Dermis blood vessel endothelial cell (primary cell): ENCODE measurements around the gene HOXD9. TPM values are rescaled to one million over a fixed set of nuclear protein-coding genes. Genes with fewer than 3 reads are reported as not detected.

ENCODE experiments used
- DNase-seq: peaks from one replicate; pipeline ENCODE4 v3.0.0; 2010
- total RNA-seq: library from RNA; depleted of rRNA; stranded (reverse); fragments of >200 nt; gene quantifications from 2 replicates; pipeline ENCODE4 v1.2.3, GENCODE V29; 2014

HOXD9 gene
- total RNA-seq, 1 donor from 2014 or later = 24.5 TPM

DNA sequence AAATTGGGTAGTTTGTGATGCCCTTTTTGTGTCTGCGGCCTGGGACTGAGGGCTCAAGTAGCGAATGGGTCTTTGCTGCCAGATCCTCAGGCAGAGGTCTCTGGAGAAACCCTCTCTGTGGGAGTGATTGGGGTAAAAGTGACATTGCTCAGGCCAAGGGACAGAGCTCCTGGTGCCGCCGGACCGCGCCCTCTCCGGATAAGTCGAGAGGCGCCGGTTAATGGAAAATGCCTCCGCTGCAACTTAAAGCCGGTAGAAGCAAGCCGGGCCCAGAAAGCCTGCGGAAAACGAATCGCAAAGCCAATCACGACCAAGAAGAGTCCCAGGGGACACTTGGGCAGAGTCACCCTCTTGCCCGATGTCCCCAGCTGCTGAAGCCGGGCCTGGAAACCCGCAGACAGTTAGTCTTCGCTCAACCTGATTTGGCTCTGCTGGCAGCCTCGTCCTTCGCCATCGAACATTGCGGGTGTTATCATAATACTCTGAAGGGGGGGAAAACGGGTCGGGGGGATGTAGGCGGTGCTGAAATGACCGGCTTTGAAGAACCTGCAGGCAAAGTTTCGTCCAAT lies 23.3 kb upstream of the HOXD9 start:
- no peak for DNase-seq

DNA sequence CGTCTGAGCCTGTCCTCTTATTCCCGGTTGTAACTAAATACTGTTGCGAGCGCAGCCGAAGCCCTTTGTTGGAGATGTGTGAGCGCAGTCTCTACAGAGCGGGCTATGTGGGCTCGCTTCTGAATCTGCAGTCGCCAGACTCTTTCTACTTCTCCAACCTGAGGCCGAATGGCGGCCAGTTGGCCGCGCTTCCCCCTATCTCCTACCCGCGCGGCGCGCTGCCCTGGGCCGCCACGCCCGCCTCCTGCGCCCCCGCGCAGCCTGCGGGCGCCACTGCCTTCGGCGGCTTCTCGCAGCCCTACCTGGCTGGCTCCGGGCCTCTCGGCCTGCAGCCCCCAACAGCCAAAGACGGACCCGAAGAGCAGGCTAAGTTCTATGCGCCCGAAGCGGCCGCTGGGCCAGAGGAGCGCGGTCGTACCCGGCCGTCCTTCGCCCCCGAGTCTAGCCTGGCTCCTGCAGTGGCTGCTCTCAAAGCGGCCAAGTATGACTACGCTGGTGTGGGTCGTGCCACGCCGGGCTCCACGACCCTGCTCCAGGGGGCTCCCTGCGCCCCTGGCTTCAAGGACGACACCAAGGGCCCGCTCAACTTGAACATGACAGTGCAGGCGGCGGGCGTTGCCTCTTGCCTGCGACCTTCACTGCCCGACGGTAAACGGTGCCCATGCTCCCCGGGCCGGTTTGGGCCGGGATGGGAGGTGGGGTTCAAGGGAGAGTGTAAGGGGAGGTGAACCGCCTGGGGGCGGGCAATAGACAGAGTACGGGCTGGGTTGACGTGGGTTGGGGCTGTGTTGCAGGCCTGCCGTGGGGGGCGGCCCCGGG lies 22.6 kb upstream of the HOXD9 start, which contains the start of gene HOXD12:
Gene HOXD12 (plus strand): TSS at position 68 of the 819 bp plus-strand sequence. CDS start 7 bp downstream, at position 75.
- DNase-seq = no peak

DNA sequence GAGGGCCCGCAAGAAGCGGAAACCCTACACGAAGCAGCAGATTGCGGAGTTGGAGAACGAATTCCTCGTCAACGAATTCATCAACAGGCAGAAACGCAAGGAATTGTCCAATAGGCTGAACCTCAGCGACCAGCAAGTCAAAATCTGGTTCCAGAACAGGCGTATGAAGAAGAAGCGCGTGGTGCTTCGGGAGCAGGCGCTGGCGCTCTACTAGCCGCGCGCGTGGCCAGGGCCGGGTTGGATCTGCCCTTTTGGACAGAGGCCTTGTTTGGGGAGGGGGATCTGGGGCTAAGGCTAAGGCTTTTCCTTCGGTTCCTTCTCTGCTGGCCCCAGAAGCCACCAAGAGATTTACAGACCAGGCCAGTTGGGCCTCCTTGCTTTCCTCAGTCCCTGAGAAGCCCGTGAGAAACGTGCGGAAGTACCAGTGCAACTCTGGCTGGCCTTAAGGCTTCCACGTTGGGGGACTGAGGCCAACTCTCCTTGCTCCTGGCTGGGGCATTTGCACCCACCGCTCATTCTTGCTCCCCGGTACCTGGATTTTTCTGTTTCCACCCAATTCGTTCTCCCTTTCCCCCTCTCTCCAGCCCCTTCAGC lies 21.9 kb upstream of the HOXD9 start:
- DNase-seq = no peak

DNA sequence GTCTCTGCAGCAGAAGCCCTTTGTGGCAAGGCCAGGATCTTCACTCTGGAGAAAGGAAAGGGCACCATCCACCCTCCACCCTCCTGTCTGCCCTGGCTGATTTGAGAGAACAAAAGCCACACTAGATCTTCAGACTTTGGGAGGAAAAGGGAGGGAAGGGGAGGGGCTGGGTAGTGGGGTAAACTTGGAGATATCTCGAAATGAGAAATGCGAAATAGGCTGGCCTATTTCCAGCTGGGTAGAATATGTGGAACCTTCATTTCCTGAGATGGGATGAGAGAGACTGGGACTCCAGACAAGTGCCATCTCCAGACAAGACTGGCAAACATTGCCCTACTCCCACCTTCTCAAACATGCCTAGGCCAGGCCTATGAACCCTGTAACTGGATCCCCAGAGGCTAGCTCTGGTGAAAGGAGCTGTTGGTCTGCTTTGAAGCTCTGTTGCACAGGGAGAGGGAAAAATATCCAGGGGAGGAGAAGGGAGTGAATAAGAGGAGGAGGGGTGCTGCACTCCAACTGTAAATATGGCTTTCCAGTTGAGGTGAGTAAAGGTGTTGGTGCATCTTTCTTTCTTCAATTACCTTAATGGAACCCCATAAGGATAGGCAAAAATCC lies 21.2 kb upstream of the HOXD9 start:
- no peak for DNase-seq

DNA sequence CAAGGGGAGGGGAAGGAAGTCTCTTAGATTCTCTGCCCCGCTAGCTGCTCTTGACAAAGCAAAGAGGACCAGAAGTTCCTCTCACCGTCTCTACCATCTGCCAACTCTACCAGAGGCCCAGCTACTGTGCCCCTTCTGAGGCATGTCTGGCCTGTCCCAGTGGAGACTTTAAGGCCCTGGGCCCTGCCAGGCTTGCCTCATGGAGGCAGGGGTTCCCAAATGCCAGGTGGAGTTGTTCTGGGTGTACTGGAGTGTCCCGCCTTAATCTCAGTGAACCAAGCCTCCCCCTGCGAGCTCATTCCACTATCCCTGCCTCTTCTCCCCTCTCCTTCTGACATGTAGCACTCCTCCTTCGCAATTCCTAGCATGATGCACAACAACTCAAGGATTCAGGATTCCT lies 20.7 kb upstream of the HOXD9 start:
- no peak for DNase-seq

DNA sequence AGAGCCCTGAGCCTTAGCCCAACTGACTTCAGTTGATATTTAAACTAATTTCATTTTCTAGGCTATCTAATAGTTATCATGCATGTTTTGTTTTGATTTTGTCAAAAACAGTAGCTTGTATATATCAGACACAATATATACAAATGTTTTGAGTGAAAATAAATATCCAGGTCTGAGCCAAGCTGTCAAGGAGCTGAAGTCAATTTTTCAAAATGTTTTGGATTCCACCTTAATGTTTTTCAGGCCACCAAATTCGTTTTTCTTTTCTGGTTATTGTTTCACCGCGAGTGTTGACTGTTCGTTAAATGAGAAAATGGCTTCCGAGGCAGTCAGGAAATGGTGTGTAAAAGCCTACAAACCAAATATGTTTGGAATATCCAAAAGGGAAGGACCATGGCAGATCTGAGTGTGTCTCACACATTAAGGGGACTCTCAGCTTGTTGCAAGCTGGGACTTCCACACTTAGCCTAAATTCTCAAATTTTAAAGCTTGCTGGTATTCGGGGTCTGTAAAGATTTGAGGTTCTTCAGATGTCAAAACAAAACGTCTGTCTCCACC lies 20.1 kb upstream of the HOXD9 start:
- DNase-seq = no peak

DNA sequence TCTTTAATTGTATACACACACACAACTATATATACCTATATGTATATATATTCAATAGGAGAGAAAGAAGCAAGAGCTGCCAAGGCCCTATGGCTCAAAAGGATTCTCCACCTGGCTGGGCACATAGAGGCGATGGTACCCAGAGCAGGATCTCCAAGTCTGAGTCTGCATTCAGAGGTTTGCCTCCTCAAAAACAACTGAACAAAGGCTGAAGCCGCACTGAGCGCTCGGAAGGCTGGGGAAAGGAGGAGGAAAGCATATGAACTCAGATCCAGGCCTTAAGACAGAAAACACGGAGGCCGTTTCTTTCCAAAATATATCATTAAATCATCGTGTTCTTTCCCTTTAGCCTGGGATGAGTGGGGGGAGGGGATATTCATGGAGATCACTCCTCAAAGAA lies 19.3 kb upstream of the HOXD9 start:
- DNase-seq = no peak

DNA sequence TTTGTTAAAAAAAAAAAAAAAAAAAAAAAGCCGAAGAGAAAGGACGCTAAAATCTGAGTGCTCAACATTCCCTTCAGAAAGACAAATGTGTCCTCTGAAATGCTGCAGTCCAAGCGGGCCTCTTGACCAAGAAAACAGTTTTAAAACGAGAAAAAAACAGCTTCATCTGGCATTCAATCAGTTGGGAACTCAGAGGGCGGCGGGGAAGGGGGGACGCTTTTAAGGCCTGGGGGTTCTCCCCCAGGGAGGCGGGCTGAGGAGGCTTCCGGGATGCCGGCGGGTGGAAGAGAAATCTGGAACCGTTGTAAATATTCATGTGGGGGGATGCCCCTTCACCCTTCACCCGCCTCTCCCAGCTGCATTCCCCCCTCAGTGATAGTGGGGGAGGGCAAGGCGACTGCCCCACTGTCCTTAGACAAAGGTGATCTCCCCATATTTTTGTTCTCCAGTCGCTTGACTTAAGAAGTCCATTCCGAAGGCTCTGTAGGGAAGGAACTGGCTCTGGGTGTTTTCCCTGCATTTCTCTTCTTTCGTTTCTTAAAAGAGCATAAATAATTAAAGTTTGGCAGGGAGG lies 18.7 kb upstream of the HOXD9 start:
- no peak for DNase-seq

DNA sequence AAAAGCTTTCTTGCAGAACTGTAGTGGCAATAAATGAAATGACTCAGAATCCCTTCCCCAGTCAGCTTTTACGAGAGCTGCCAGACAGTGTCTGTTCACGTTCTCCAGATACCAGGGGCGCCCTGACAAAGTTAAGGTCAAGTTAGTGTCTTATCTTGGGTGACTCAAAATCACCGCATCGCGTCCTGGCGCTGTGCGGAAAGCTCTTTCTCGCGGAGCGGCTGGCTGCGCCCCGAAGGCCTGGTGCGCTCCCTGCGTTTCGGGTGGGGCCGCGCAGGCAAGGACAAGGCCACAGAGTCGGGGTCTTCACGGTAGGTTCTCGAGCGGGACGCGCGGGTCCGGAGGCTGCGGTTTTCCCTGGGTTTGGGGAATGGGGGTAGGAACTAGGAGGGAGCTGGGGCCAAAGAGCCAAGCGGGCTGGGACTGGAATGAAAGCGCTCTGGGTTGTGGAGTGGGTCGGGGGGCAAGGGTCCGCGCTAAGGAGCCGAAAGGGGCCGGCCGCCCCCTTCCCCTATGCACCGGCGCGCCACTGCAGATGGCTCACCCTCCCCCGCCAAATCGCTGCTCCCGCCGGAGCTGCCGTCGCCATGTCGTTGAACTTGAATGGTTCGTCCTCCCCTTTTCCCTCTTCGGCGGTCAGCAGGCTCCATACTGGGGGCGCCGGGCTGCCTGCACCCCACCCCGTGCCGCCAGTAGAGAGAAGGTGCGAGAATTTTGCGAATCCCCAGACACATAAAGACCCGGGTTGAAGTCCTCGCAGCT lies 18.0 kb upstream of the HOXD9 start:
- DNase-seq = no peak

DNA sequence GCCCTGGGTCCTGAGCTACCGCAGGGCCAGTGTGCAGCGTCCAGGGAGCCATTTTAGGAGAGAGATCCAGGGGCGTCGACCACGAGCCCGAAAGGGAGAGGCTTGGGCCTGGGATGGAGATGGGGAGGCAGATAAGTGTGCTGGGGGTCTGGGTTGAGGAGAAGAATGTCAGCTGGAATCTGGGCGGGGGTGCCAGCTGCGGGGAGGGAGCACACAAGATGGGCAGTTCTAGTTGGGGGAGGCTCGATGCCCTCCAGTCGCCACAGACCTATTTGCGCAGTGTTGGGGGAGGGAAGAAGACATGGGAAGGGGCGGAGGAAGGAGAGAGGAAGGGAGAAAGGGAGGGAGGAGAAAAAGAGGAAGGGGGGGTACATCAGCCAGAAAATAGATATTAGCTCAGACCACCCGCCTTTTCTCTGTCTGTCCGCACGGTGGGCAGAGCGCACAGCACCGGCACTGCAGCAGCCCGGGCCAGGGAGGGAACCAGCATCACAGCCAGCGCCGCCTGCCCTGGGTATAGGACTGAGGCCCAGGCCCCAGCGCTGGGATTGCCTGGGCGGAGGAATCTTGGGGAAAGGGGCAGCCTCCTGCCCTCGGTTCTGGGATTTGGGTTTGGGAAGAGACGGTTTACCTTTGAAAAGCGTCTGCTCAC lies 17.3 kb upstream of the HOXD9 start:
- DNase-seq = no peak

DNA sequence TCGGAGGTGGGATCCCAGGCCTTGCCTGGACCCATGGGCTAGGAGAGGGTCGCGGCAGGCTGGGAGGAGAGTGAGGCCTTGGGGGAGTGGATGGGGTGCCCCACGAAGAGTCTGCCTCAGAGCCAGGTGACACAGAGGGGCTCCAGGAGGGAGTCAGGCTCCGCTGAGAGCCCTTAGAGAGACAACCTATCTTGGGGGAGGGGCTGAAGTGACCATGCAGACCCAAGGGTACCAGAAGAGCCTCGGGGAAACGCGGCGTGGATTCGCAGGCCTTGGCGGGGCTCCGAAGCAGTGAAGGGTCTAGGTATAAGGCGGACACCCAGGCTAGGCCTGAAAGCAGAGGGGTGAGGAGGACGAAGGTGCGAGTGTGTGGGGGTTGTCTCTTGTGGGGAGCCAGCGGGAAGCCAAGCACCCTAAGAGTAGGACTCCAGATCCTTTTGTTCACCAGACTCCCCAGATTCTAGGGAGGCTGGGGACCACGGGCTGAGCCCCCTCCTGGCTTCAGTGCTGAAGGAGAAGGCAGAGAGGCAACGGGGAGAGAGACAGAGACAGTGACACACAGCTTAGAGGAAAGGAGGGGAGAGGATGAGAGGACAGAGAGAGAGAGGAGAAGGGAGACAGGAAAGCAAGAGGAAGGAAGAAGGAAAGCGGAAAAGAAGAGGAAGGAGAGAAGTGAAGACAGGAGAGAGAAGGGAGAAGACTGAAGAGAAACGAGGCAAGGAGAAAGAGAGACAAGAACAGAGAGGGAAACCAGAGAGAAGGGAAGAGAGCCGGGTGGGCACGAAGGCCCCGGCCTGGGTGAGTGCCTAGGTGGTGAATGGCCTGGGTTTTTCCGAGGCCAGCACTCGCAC lies 16.6 kb upstream of the HOXD9 start:
- DNase-seq = no peak

DNA sequence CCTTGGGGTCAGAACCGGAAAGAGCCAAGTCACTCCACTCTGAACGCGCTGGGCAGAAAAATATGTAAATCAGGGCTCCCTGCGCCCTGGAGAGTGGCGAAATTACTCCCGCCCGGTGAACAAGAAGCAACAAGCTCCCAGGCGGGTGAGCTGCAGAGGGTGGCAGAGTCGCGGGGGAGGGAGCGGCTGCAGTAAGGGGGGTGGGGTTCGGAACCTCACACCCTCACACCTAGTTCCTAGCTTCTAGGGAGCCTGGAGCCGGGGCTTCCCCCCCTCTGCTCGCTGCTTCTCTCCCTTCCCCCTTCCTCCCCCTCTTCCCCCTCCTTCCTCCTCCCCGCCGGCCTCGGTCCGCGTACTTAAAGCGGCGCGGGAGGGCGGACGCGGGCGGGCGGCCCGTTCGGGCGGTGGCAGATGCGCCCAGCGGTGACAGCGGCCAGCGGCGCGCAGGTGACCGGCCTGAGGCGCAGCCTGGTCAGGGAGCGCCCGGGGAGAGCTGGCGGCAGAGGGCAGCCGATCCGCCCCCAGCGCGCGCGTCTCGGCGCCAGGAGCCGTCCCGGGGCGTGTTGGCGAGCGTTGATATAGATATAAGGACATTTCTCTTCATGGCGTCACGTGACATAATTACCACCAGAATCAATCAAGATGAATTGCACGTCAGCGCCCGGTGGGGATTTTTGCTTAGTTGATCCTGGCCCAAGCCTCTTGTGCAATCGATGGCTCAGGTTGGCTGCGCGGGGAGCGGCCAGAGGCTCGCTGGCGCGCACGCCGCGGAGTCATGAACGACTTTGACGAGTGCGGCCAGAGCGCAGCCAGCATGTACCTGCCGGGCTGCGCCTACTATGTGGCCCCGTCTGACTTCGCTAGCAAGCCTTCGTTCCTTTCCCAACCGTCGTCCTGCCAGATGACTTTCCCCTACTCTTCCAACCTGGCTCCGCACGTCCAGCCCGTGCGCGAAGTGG lies 15.7 kb upstream of the HOXD9 start, which contains the start of gene HOXD11:
Gene HOXD11 (plus strand): TSS at position 700 of the 959 bp plus-strand sequence. CDS start 76 bp downstream, at position 776.
- peak; percentile 57 for DNase-seq

DNA sequence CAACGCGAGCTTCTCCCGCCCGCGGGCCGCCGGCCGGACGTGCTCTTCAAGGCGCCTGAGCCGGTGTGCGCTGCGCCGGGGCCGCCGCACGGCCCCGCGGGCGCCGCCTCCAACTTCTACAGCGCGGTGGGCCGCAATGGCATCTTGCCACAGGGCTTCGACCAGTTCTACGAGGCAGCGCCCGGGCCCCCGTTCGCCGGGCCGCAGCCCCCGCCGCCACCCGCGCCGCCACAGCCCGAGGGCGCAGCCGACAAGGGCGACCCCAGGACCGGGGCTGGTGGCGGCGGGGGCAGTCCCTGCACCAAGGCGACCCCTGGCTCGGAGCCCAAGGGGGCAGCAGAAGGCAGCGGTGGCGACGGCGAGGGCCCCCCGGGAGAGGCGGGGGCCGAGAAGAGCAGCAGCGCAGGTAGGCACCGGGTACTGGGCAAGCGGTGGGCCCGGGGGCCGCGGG lies 14.8 kb upstream of the HOXD9 start:
- peak; percentile 40 for DNase-seq

DNA sequence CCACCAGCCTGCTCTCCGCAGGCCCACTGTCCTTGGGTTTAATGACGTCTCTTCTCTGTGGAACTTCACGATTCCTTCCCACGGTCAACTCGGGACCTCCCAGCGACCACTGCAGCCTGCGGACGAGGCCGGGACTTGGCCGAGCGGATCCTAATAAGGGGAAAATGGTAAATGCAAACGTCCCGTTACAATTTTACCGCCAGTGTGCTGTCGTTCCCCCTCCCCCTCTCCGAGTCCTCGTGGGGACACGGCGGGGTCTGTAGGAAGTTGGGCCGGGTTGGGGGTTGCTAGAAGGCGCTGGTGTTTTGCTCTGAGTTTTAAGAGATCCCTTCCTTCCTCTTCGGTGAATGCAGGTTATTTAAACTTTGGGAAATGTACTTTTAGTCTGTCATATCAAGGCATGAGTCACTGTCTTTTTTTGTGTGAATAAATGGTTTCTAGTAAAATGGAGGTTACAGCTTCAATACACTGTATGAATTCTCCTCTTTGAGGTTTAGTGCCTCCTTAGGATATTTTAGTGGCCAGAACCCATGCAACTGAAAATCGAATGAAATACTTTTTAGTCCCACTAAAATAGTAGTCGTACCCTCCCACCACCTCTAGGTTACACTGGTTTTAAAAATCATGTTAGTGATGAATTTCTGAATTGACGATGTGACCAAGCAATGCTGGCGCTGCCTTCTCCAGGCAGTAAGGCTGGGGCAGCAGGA lies 13.2 kb upstream of the HOXD9 start:
- no peak for DNase-seq

DNA sequence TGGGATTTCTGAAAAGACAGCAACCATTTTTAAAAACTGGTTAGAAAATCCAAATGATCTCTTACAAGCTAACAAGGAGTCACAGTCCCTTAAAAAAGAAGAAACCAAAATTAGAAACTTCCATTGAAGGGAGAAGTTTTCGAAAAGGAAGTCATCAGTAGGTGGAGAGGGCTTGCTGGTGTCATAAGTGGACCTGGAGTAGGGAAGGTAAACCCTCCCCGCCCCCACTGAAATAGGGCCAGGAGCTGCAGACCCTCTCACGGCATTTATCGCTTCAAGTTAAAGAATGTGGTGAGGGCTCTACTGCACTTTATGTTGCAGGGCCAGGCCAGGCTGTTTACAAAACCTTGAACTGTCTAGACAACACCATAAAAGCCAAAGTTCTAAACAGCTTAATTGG lies 12.6 kb upstream of the HOXD9 start:
- no peak for DNase-seq

DNA sequence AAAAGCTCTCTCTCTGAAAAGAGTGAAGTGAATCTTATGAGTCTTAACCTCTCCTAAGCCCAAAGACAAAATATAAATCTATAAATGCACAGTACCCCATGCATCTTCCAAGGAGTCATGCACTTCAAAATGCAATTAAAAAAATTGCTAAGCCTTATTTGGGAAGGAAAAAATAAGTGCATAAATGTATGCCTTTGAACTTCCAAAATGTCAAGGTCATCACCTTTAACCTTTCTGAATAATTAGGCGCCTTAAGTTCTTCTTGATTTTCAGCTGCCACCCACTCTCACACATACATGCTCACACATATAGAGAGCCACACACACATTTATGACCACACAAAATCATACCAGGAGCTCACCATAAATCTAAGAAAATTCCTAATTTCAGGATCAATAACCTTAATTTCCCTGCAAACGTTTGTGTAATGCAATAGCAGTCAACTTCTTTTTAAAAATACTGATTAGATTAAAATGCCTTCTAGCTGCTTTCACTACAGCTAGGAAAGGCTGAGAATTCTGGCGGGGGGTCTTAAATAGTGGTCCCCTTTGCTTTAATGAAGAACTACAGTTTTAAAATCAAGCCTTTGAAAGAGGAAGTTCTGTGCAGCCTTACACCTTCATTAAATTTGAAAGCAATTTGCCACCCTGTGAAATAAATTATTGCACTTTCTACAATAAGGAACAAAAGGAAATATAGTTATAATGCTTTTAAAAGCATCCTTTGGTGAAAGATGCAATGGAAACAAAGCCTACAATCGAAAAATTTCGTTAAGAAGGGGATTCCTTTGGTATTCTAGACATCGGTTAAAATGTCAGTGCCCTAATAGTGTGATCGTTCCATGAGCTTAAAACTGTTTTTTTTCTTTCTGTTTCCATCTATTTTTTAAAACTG lies 11.9 kb upstream of the HOXD9 start:
- DNase-seq = no peak

DNA sequence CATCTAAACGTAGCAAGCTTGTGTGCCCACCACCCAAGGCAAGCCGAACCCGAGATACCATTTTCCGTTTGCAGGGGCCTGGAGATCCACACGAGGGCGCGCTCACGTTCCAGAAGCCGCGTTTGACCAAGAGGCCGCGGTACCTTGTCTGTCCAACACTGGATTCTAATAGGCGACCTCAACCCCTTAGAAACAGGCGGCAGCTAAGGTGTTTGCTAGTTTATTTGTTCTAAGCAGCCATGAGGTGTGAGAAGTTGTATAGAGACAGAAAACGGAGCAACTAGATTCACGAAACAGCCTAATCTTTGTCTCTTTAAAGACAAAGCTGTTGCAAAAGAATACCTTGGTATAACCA lies 11.2 kb upstream of the HOXD9 start:
- peak; percentile 88 for DNase-seq
